Chondrocyte (in vitro differentiated cells): ENCODE results near the gene GRID2. TPM values are rescaled to one million over a fixed set of nuclear protein-coding genes. Genes with fewer than 3 reads are reported as not detected.

ENCODE experiments used
- DNase-seq: peaks from one replicate; pipeline ENCODE4 v3.0.0; 2021; ENCODE audit warnings: mixed read lengths, low spot score
- H3K27ac Mint-ChIP-seq: one replicate; pipeline ENCODE4 v1.8.0; 2021; ENCODE audit warnings: mild to moderate bottlenecking, moderate library complexity, mixed read lengths; ENCODE audit not compliant: unreplicated experiment
- H3K27me3 Mint-ChIP-seq: 2 replicates; pipeline ENCODE4 v1.8.0; 2021; ENCODE audit warnings: low read depth, mixed read lengths
- H3K36me3 Mint-ChIP-seq: 2 replicates; pipeline ENCODE4 v1.8.0; 2021; ENCODE audit warnings: low read depth, mixed read lengths
- H3K4me1 Mint-ChIP-seq: 2 replicates; pipeline ENCODE4 v1.8.0; 2021; ENCODE audit warnings: low read depth, mild to moderate bottlenecking, mixed read lengths
- H3K4me3 Mint-ChIP-seq: one replicate; pipeline ENCODE4 v1.8.0; 2021; ENCODE audit warnings: mild to moderate bottlenecking, moderate library complexity, mixed read lengths; ENCODE audit not compliant: unreplicated experiment
- H3K9me3 Mint-ChIP-seq: 2 replicates; pipeline ENCODE4 v1.8.0; 2021; ENCODE audit warnings: low read depth, mixed read lengths
- CTCF ChIP-seq: fragments of 200-600 bp; sonication (generic); IDR thresholded peaks from 2 replicates; pipeline ENCODE4 v1.5.0; 2021; ENCODE audit warnings: antibody characterized with exemption, mild to moderate bottlenecking, moderate library complexity
- total RNA-seq: library from RNA; stranded (reverse); gene quantifications from 3 replicates; pipeline ENCODE4 v1.2.1, GENCODE V29; 2021

GRID2 gene
- total RNA-seq, 1 donor from 2014 or later: not detected

GRCh38 chr4:93243262-93243661, 939.5 kb downstream of the GRID2 start:
- no peak for TF ChIP-seq CTCF
- Mint-ChIP-seq H3K9me3 (no peaks in the 10 kb centered on the region), H3K4me3 (no peak overlapping the region), H3K36me3 (no peaks in the 10 kb centered on the region), H3K27ac (no peak overlapping the region), H3K27me3 (peaks cover 14% of the 10 kb centered on the region), H3K4me1 (no peaks in the 10 kb centered on the region)
- no peak for DNase-seq

DNA sequence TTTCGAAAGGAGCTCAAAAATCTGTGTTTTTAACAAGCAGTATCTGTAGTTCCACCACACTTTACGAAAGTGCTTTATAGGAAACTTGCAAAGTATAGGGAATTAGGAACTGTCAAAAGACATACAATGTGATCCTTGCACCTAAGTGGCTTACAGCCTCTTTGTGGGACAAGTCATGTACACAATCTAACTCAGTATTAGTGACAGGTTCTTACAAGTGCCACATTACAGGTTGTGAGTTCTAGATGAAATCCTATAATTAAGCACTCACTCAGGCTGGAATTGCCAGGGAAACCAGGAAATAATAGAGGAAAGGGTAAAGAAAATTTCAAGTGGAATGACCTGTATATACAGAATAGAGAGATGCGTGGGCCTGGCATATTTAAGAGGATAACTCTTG, 957.4 kb downstream of the GRID2 start:
- no peak for TF ChIP-seq CTCF
- DNase-seq: no peak
- H3K36me3 Mint-ChIP-seq: no peaks in the 10 kb centered on the region
- peaks cover 7% of the 10 kb centered on the region for H3K27me3 Mint-ChIP-seq
- H3K9me3 Mint-ChIP-seq: no peaks in the 10 kb centered on the region
- no peaks in the 10 kb centered on the region for H3K4me1 Mint-ChIP-seq
- no peak overlapping the region for H3K27ac Mint-ChIP-seq
- no peak overlapping the region for H3K4me3 Mint-ChIP-seq

DNA sequence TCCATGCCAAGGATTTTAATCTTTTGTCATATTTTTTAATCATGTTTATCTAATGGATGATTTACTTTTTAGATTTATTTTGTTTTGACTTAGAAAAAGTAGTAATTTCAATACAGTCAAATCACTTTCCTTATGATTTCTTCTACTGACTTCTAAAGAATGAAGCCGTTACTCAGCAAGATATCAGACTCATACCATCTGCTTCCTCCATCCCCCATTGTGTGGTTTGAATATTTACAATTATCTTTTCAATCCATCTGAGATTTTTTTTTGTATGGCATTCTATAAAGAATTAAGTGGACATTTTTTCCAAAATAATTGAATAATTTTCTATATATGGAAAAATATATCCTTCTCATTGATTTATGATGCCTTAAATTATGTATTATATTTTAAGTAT, 959.4 kb downstream of the GRID2 start:
- H3K9me3 Mint-ChIP-seq: no peaks in the 10 kb centered on the region
- no peak overlapping the region for H3K27ac Mint-ChIP-seq
- no peak for TF ChIP-seq CTCF
- H3K27me3 Mint-ChIP-seq: peaks cover 5% of the 10 kb centered on the region
- H3K4me3 Mint-ChIP-seq: no peak overlapping the region
- no peaks in the 10 kb centered on the region for H3K4me1 Mint-ChIP-seq
- H3K36me3 Mint-ChIP-seq: no peaks in the 10 kb centered on the region
- DNase-seq: no peak

- no peak for TF ChIP-seq CTCF
These were observed 964.0 kb downstream of the GRID2 start for GRCh38 chr4:93267747-93268146.

DNA sequence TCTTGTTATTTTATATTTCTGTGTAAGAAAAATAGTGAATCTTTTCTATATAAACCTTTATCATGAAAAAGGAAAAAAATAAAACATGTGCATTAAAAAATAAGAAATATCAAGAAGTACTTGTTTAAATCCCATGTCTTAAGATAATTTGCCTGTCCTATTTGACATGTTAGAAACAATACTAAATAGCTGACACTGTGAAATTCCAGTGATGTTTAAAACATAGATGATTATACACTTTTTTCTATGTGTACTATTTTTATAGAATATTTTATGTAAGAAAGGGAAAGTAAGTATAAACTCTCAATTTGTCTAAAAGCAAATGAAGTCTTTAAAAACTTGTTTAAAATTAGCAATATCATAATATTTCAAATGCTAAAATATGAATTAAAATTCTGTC, 981.6 kb downstream of the GRID2 start:
- Mint-ChIP-seq H3K36me3 (peaks cover 2% of the 10 kb centered on the region), H3K27me3 (peaks cover 14% of the 10 kb centered on the region), H3K4me1 (no peaks in the 10 kb centered on the region), H3K9me3 (no peaks in the 10 kb centered on the region), H3K4me3 (no peak overlapping the region), H3K27ac (no peak overlapping the region)
- no peak for TF ChIP-seq CTCF
- DNase-seq: no peak

More at GRCh38 chr4:93267747-93268146, 964.0 kb downstream of the GRID2 start:
- Mint-ChIP-seq H3K4me3 (no peak overlapping the region), H3K27me3 (peaks cover 1% of the 10 kb centered on the region), H3K9me3 (no peaks in the 10 kb centered on the region), H3K36me3 (no peaks in the 10 kb centered on the region), H3K27ac (no peak overlapping the region), H3K4me1 (no peaks in the 10 kb centered on the region)
- no peak for DNase-seq
